ENCODE measurements around the gene INPP5J.
A peak's percentile ranks its signal among the peaks of the same experiment; 100 is the strongest.

The INPP5J gene

DNA sequence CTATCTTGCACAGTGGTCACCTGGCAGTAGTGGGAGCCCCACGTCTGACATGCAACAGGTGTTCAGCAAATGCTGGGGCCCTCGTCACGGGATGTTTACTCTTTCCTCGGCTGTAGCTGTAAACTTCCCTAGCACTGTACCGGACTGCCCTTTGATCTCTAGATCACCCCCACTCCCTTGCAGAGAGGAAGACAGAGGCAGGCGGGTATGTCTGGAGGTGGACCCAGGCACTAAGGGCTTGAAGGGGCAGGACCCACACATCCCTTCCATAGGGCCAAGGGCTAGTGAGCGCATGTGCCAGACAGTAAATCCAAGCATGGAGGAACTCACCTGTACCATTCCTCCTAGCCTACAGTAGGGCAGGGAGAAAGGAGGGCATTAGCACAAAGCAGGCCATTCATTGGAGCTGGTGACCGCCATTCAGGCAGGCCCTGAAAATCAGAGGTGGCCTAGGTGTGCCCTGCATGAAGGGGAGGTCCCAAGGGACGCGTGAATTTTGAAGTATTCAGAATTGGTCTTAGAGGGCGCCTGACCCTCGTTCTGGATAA, 43.6 kb upstream of the INPP5J start:
- Histone ChIP-seq H3K27me3 (ENCODE audit: control insufficient read depth, insufficient read depth, low read length) (no peaks in the 10 kb centered on the region), H3K36me3 (ENCODE audit: control insufficient read depth, insufficient read depth, low read length) (no peaks in the 10 kb centered on the region), H3K9me3 (ENCODE audit: control insufficient read depth, low read length) (no peaks in the 10 kb centered on the region), H3K4me3 (ENCODE audit: low read depth, low read length) (no peak overlapping the region), H3K27ac (no peak overlapping the region), H3K4me2 (ENCODE audit: low read length) (no peak overlapping the region), H3K4me1 (peaks cover 3% of the 10 kb centered on the region), H3K79me2 (no peaks in the 10 kb centered on the region), H2AFZ (no peak overlapping the region), H3K9ac (no peak overlapping the region)
- TF ChIP-seq, protein P1, sequence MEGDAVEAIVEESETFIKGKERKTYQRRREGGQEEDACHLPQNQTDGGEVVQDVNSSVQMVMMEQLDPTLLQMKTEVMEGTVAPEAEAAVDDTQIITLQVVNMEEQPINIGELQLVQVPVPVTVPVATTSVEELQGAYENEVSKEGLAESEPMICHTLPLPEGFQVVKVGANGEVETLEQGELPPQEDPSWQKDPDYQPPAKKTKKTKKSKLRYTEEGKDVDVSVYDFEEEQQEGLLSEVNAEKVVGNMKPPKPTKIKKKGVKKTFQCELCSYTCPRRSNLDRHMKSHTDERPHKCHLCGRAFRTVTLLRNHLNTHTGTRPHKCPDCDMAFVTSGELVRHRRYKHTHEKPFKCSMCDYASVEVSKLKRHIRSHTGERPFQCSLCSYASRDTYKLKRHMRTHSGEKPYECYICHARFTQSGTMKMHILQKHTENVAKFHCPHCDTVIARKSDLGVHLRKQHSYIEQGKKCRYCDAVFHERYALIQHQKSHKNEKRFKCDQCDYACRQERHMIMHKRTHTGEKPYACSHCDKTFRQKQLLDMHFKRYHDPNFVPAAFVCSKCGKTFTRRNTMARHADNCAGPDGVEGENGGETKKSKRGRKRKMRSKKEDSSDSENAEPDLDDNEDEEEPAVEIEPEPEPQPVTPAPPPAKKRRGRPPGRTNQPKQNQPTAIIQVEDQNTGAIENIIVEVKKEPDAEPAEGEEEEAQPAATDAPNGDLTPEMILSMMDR (IDR thresholded peaks at IDR 0.05): no peak

DNA sequence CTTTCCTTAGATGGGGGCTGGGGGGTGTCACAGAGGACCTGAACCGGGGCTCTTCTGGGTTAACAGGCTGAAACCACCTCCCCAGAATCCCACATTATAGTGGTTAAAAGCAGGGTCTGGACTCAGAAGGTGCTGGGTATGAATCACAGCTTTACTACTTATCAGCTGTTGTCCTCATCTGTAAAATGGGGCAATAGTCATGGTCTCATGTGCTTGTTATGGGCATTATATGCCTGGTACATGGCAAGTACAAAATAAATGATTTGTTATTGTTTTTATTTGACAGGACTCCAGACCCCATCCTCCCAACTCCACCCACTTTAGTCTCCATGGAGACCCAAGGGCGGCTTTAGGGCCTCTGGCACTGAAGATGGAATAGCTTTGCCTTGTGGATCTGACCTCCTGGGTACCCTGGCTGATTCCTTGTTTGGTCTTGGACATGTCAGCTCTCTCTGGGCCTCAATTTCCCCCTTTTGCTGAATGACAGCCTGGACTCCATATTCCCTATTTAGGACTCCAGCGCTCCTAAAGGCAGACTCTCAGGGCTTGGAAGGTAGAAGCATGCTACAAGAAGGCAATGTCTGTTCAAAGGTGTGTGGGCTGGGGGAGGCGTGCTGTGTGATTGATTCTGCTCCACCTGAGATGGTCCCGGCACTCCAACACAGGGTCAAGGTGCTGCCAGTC, 42.5 kb upstream of the INPP5J start:
- Histone ChIP-seq H3K9me3 (ENCODE audit: control insufficient read depth, low read length) (no peaks in the 10 kb centered on the region), H3K79me2 (no peaks in the 10 kb centered on the region), H3K27me3 (ENCODE audit: control insufficient read depth, insufficient read depth, low read length) (no peaks in the 10 kb centered on the region), H3K27ac (no peak overlapping the region), H3K36me3 (ENCODE audit: control insufficient read depth, insufficient read depth, low read length) (no peaks in the 10 kb centered on the region), H3K4me3 (ENCODE audit: low read depth, low read length) (peak overlapping the region; percentile 81), H3K9ac (no peak overlapping the region), H2AFZ (peak overlapping the region; percentile 77), H3K4me2 (ENCODE audit: low read length) (peak overlapping the region; percentile 91), H3K4me1 (peaks cover 3% of the 10 kb centered on the region)
- TF ChIP-seq, protein P1 (IDR thresholded peaks at IDR 0.05): no peak

DNA sequence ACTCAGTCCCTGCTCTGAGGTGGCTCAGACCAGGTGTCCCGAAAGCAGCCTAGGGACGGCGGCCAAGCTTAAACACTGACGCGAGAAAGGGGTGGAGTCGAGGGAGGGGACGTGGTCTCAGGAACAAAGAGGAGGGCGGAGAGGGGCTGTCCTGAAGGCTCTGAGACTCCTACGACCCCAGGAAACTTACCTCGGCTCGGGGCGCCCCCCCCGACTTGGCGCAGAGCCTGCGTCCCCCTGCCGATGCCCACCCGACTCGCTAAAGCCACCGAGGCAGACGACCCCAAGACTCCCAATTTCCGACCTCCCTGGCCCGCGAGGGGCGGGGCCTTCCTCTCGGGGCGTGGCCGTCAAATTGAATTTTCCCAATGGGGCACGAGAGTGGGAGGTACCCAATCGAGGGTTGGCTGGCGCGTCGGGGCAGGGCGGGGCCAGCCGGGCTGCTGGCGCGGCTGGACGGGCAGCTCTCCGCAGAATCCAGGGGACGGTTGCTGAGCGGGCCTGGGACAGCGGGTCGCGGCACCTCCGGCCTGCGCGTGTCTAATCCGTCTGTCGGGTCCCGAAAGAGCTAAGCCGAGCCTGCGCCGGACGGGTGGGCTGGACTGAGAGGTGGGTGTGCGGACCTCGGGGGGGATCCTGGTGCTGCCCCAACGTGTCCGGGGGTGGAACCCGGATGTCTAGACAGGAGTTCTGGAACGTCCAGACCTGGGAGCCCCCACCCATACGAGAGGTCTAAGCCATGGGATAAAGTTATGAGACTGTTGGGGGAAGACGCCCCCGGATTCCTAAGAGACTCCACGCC, 41.7 kb upstream of the INPP5J start, which contains the start of gene SMTN:
SMTN (plus strand) TSS at position 471 of the 802 bp plus-strand sequence. CDS start 1,941 bp downstream, outside the sequence.
- Histone ChIP-seq H3K79me2 (no peaks in the 10 kb centered on the region), H3K4me2 (ENCODE audit: low read length) (peak within 1 kb of the TSS; percentile 91), H3K9me3 (ENCODE audit: control insufficient read depth, low read length) (no peaks in the 10 kb centered on the region), H2AFZ (peak within 1 kb of the TSS; percentile 77), H3K36me3 (ENCODE audit: control insufficient read depth, insufficient read depth, low read length) (no peaks in the 10 kb centered on the region), H3K27ac (peak within 1 kb of the TSS; percentile 64), H3K4me1 (peaks cover 3% of the 10 kb centered on the region), H3K27me3 (ENCODE audit: control insufficient read depth, insufficient read depth, low read length) (no peaks in the 10 kb centered on the region), H3K9ac (no peak within 1 kb of the TSS), H3K4me3 (ENCODE audit: low read depth, low read length) (peak within 1 kb of the TSS; percentile 81)
- TF ChIP-seq, protein P1 (IDR thresholded peaks at IDR 0.05): no peak

DNA sequence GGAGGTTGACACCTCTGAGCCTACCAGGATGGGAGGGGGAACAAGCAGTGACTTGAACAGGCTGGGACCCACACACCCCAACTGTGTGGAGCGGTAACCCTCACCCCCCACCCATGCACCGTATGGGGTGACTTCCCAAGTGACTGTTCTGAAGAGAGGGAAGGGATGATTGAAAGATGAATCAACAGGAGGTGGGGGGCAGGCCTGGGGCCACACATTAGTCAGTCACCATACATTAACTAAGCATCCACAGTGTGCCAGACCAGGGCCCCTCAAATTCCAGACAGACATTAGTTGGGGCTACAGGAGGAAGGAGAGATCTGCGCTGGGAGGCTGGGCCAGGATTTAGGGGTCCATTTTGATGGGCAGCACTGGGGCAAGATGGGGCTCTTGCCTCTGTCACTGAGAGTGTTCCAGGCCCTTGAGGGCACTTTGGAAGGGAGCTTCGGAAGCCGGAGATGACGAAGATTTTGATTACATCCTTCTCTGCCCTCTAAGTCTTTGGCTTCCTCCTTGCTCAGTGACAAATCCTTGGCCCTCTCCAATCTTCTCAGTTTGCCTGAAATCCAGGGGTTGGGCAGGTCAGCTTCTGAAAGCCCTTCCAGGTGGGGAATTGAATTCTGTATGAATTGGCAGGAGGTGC, 40.7 kb upstream of the INPP5J start:
- Histone ChIP-seq H3K27me3 (ENCODE audit: control insufficient read depth, insufficient read depth, low read length) (no peaks in the 10 kb centered on the region), H3K4me3 (ENCODE audit: low read depth, low read length) (peak overlapping the region; percentile 81), H3K9me3 (ENCODE audit: control insufficient read depth, low read length) (no peaks in the 10 kb centered on the region), H3K4me2 (ENCODE audit: low read length) (peak overlapping the region; percentile 91), H3K79me2 (no peaks in the 10 kb centered on the region), H3K27ac (peak overlapping the region; percentile 64), H3K4me1 (peaks cover 3% of the 10 kb centered on the region), H3K36me3 (ENCODE audit: control insufficient read depth, insufficient read depth, low read length) (no peaks in the 10 kb centered on the region), H2AFZ (no peak overlapping the region), H3K9ac (no peak overlapping the region)
- TF ChIP-seq, protein P1 (IDR thresholded peaks at IDR 0.05): no peak

Data from parathyroid adenoma (tissue), 2 donors.